Ovary (tissue), 9 donors: ENCODE results near the gene ANKLE2. TPM values are rescaled to one million over a fixed set of nuclear protein-coding genes. Genes with fewer than 3 reads are reported as not detected.
"Not testable (repeated sequence)": the region's sequence is repeated elsewhere in the genome, so short reads cannot be mapped to it uniquely, and the experiment has no call there.

Experiments used
- DNase-seq, 5 donors: peaks; one replicate each; pipeline ENCODE4 v3.0.0-alpha.2; 2019 to 2020
- H3K27ac ChIP-seq, 2 donors: fragments of 200-600 bp; one replicate each; pipeline versions ENCODE4 v1.5.1 to v1.8.0; 2019 to 2022
- H3K27me3 ChIP-seq: fragments of 200-600 bp; one replicate; pipeline ENCODE4 v1.8.0; 2022
- H3K36me3 ChIP-seq: fragments of 200-600 bp; sonication (generic); one replicate; pipeline ENCODE4 v1.5.1; 2019
- H3K4me1 ChIP-seq: one replicate; pipeline ENCODE4 v1.8.1; 2013; ENCODE audit warnings: mild to moderate bottlenecking, moderate library complexity; ENCODE audit not compliant: insufficient read depth
- H3K4me3 ChIP-seq: fragments of 200-600 bp; sonication (generic); one replicate; pipeline ENCODE4 v1.5.1; 2017
- H3K9me3 ChIP-seq, 2 donors: fragments of 200-600 bp in 1 of 2; sonication (generic) in 1 of 2; one replicate each; pipeline versions ENCODE4 v1.5.1 to v1.8.1; 2013 to 2019; ENCODE audit warnings: mild to moderate bottlenecking in 1 of 2, moderate library complexity in 1 of 2
- CTCF ChIP-seq, 3 donors: fragments of 450-650 bp in 2 of 3; fragments of 200-600 bp in 1 of 3; IDR thresholded peaks; one replicate each; pipeline versions ENCODE4 v1.5.1 to v1.8.0; 2016 to 2022; ENCODE audit warnings: antibody characterized with exemption in 3 of 3, mild to moderate bottlenecking in 1 of 3
- EP300 ChIP-seq: sonication (generic); formaldehyde crosslinking; IDR thresholded peaks from one replicate; pipeline ENCODE4 v1.6.1; 2017; ENCODE audit warnings: antibody characterized with exemption
- POLR2A ChIP-seq: fragments of 450-650 bp; IDR thresholded peaks from one replicate; pipeline ENCODE4 v1.6.1; 2017; ENCODE audit warnings: antibody characterized with exemption, mild to moderate bottlenecking, moderate library complexity
- WGBS, 3 donors: extraction: QIAGEN DNeasy Blood & Tissue Kit in 1 of 3; methylation state at CpG; one replicate each; pipeline versions ENCODE4 v1.1.5 to v1.1.7; 2013 to 2017; 5-methylcytosine and 5-hydroxymethylcytosine counted together
- intact Hi-C, 4 donors: fragments of 100-400 bp; cut with DNase I; formaldehyde crosslinking; loops; one replicate each; pipeline versions ENCODE4 v1.11.0 to v1.15.1; 2022 to 2023
- polyA plus RNA-seq, 2 donors: library from polyadenylated mRNA; stranded (reverse); fragments of 200-250 nt in 1 of 2; fragments of 350-450 nt in 1 of 2; fragmentation: Illumina TruSeq in 1 of 2; extraction: RNeasy Lipid Tissue Mini Kit (QIAGEN cat#74804) in 1 of 2; gene quantifications; one replicate each; pipeline ENCODE4 v1.2.3, GENCODE V29; 2013 to 2014
- total RNA-seq, 7 donors: library from RNA; depleted of rRNA in 2 of 7; stranded (reverse); fragments of >200 nt in 2 of 7; fragmentation: NEBNext Ultra II Directional in 3 of 7; extraction: Animal tissue kit (Norgen Biotek cat#: 25700) in 3 of 7; gene quantifications; one replicate each; pipeline versions ENCODE4 v1.1.0 to v1.2.4, GENCODE V29; 2016 to 2023
- donor health status: DM: no; HTN: no; CAD: no; lungs with moderate emphysema.
- donor health status: DM: no; HTN: no; CAD: no.
- donor health status: Bipolar disorder and iron deficiency.
- donor health status: DM: yes; HTN: yes; CAD: no.
- donor health status: DM: no; HTN: no; CAD: no.
- donor health status: DM: yes; HTN: yes; CAD: no.

Gene ANKLE2
- total and polyA plus RNA-seq, 9 donors, result 30.5 to 82.0 (median 43.2) TPM

DNA sequence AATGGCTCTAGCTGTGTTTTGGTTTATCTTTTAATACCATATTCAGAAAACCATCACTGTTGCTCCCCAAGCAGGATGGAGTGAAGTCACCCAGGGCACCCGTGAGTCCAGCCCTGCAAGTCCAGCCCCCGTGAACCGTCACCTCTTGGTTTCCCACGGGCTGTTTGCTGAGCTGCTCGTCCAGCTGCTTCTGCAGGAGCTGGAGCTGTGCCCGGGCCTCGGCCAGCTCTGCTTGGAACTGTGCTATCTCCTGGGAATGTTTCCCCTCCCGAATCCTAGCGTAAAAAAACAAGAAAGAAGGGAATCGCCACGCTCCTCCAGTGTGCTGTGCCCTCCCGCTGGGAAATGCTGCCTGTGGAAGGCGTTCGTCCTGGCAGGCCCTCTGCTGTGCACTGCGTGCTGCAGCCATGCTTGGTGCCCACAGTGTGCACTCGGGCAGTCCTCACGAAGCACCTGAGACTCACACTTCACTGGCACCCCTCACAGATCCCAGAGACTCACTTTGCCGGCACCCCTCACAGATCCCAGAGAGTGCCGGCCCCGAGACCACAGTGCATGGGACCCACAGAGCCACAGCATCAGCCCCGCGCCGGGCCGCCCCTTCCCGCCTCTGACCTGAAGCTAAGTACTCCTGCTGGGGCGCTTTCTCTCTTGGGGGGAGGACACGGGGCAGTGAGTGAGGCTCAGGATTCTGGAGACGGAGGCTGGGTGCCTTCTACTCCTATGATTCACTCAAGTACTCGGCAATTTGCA lies 15.4 kb upstream of the ANKLE2 start:
- no peaks in the 10 kb centered on the region for H3K27me3 ChIP-seq
- peaks cover 14% of the 10 kb centered on the region for H3K4me1 ChIP-seq
- TF ChIP-seq CTCF (IDR thresholded peaks at IDR 0.05), result no peak
- TF ChIP-seq EP300, result no peak
- no peak for TF ChIP-seq POLR2A
- 15 to 29% (median 16%) methylated on average over 29 of the region's 29 CpGs for WGBS, 3 donors
- DNase-seq, result peak; percentile 81 to 92 (median 89)
- no peaks in the 10 kb centered on the region for H3K9me3 ChIP-seq
- no peaks in the 10 kb centered on the region for H3K36me3 ChIP-seq
- intact Hi-C loops, result loop anchor here in 1 of 4 donors (10.0 kb wide), 1 partner anchor 48 kb away; the partner anchor contains the start of gene GOLGA3
- no peak overlapping the region for H3K4me3 ChIP-seq
- H3K27ac ChIP-seq, result peak overlapping the region in 1 of 2 donors; percentile 18

DNA sequence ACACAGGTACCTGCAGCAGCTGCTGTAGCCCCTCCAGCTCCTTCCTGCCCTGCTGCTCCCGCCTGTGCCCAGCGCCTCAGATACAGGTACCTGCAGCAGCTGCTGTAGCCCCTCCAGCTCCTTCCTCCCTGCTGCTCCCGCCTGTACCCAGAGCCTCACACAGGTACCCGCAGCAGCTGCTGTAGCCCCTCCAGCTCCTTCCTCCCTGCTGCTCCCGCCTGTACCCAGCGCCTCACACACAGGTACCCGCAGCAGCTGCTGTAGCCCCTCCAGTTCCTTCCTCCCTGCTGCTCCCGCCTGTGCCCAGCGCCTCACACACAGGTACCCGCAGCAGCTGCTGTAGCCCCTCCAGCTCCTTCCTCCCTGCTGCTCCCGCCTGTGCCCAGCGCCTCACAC lies 14.6 kb upstream of the ANKLE2 start:
- not testable (repeated sequence) for DNase-seq, H3K4me3 ChIP-seq, H3K36me3 ChIP-seq, H3K9me3 ChIP-seq, H3K27me3 ChIP-seq
- WGBS, 3 donors, result 45 to 66% (median 55%) methylated on average over 12 of the region's 12 CpGs
- peak overlapping the region in 1 of 2 donors; percentile 18 for H3K27ac ChIP-seq
- intact Hi-C loops, result loop anchor here in 1 of 4 donors (10.0 kb wide), 1 partner anchor 49 kb away; the partner anchor contains the start of gene GOLGA3
- H3K4me1 ChIP-seq, result peaks cover 14% of the 10 kb centered on the region

DNA sequence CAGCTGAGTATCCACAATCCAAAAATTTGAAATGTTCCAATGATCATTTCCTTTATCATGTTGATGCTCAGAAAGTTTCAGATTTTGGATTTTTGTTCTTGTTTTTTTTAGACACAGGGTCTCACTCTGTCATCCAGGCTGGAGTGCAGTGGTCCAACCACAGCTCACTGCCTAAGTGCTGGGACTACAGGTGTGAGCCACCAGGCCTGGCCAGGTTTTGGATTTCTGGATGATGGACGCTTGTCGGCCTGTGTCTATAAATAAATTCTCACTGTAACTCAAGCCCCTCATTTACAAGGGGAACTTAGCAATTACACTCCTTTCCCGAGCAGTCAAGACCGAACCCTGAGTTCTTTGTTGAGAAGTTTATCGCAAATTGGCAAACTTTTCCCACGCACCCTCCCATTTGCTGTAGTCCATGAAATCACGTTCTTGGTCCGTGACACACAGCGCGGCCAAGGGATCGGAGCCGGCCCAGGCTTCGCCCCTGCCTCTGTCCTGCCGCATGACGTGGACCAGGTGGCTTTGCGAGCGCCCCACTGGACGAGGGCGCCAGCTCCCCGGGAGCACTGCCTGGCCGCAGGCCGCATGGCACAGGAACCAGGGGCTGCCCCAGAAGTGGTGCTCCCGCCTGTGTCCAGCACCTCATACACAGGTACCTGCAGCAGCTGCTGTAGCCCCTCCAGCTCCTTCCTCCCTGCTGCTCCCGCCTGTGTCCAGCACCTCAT lies 14.0 kb upstream of the ANKLE2 start:
- WGBS, 3 donors, result 76 to 87% (median 79%) methylated on average over 23 of the region's 24 CpGs

DNA sequence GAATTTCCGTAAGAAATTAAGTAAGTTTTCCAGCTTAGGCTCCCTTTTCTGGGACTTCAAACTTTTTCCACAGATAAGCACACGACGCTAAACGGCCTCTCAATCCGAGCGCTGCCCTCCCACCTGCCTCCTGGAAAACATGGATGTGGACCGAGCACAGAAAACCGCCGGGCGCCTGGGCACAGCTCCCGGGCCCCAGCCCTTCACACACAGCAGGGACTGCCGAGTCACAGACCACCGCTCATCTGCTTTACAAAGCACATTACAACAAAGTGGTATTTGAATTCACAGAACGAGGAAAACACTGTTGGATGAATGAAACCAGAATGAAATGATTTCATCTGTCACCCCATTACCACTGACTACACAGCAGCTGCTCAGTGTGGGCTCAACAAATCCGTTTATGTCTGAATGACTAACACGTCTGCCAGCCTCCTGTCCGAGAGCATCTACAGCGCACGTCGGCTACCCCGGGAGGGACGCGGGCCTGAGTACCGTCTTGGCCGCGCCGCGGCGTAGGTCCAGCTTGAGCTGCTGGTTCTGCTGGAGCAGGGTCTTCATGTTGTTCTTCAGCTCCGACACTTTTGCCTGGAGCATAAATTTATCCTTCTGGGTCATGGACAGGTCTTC lies 13.1 kb upstream of the ANKLE2 start:
- peaks cover 14% of the 10 kb centered on the region for H3K4me1 ChIP-seq
- no peaks in the 10 kb centered on the region for H3K9me3 ChIP-seq
- no peak overlapping the region for H3K4me3 ChIP-seq
- H3K27ac ChIP-seq, result peak overlapping the region in 1 of 2 donors; percentile 48
- intact Hi-C loops, result loop anchor here in 1 of 4 donors (10.0 kb wide), 1 partner anchor 50 kb away; the partner anchor contains the start of gene GOLGA3
- H3K27me3 ChIP-seq, result no peaks in the 10 kb centered on the region
- DNase-seq, result peak in 2 of 5 donors; percentile 46 to 51
- no peak for TF ChIP-seq CTCF (IDR thresholded peaks at IDR 0.05)
- no peak for TF ChIP-seq POLR2A
- TF ChIP-seq EP300, result no peak
- 49 to 79% (median 62%) methylated on average over 29 to 30 of the region's 30 CpGs for WGBS, 3 donors
- no peaks in the 10 kb centered on the region for H3K36me3 ChIP-seq

More for the DNA sequence above, 14.0 kb upstream of the ANKLE2 start:
- no peaks in the 10 kb centered on the region for H3K36me3 ChIP-seq
- no peaks in the 10 kb centered on the region for H3K27me3 ChIP-seq
- H3K4me1 ChIP-seq, result peaks cover 14% of the 10 kb centered on the region
- TF ChIP-seq POLR2A (no peak), CTCF (IDR thresholded peaks at IDR 0.05) (no peak), EP300 (no peak)
- intact Hi-C loops, result loop anchor here in 1 of 4 donors (10.0 kb wide), 1 partner anchor 49 kb away; the partner anchor contains the start of gene GOLGA3
- no peaks in the 10 kb centered on the region for H3K9me3 ChIP-seq
- DNase-seq, result no peak
- H3K27ac ChIP-seq, result peak overlapping the region in 1 of 2 donors; percentile 39
- H3K4me3 ChIP-seq, result no peak overlapping the region
